Right cardiac atrium (tissue), 5 donors: ENCODE results near the gene TMEM44. TPM values are rescaled to one million over a fixed set of nuclear protein-coding genes. Genes with fewer than 3 reads are reported as not detected.

Experiments used
- ATAC-seq, 2 donors: fragments of 200-7000 bp; cut with Tn5 transposase; one replicate each; pipeline versions ENCODE4 v1.8.0 to v1.9.1; 2020; ENCODE audit warnings: moderate library complexity in 2 of 2, mild to moderate bottlenecking in 1 of 2
- DNase-seq, 3 donors: peaks; one replicate each; pipeline ENCODE4 v3.0.0-alpha.2; 2020
- H3K27ac ChIP-seq: one replicate; pipeline ENCODE4 v1.5.1; 2013; ENCODE audit warnings: mild to moderate bottlenecking, low read length, control low read depth, moderate library complexity
- H3K27me3 ChIP-seq: one replicate; pipeline ENCODE4 v1.6.1; 2013; ENCODE audit not compliant: control insufficient read depth, insufficient read depth
- H3K4me1 ChIP-seq: one replicate; pipeline ENCODE4 v1.6.1; 2013; ENCODE audit warnings: low read length; ENCODE audit not compliant: control insufficient read depth, insufficient read depth
- H3K4me3 ChIP-seq: one replicate; pipeline ENCODE4 v1.5.1; 2013; ENCODE audit warnings: low read length, control low read depth
- H3K9me3 ChIP-seq: one replicate; pipeline ENCODE4 v1.6.1; 2013; ENCODE audit warnings: low read length; ENCODE audit not compliant: control insufficient read depth
- WGBS: extraction: QIAGEN DNeasy Blood & Tissue Kit; methylation state at CpG from one replicate; pipeline ENCODE4 v1.1.7; 2013; 5-methylcytosine and 5-hydroxymethylcytosine counted together
- intact Hi-C, 4 donors: fragments of 100-400 bp; cut with DNase I; formaldehyde crosslinking; loops; one replicate each; pipeline versions ENCODE4 v1.11.0 to v1.14.0; 2022 to 2023
- polyA plus RNA-seq: library from polyadenylated mRNA; stranded (reverse); fragments of 200-250 nt; gene quantifications from one replicate; pipeline ENCODE4 v1.2.3, GENCODE V29; 2013
- total RNA-seq, 4 donors: library from RNA; stranded (reverse); fragmentation: NEBNext Ultra II Directional; extraction: Animal tissue kit (Norgen Biotek cat#: 25700); gene quantifications; one replicate each; pipeline ENCODE4 v1.2.1, GENCODE V29; 2021
- donor health status: healthy with polysubstance abuse.
- donor health status: DM: no; HTN: yes; CAD: no.
- donor health status: DM: no; HTN: no; CAD: no.
- donor health status: DM: no; HTN: yes; CAD: no; lungs with severe emphysema.
- donor health status: DM: yes; HTN: yes; CAD: no.

The TMEM44 gene
- total and polyA plus RNA-seq, 5 donors: 5.1 to 11.3 (median 7.6) TPM

DNA sequence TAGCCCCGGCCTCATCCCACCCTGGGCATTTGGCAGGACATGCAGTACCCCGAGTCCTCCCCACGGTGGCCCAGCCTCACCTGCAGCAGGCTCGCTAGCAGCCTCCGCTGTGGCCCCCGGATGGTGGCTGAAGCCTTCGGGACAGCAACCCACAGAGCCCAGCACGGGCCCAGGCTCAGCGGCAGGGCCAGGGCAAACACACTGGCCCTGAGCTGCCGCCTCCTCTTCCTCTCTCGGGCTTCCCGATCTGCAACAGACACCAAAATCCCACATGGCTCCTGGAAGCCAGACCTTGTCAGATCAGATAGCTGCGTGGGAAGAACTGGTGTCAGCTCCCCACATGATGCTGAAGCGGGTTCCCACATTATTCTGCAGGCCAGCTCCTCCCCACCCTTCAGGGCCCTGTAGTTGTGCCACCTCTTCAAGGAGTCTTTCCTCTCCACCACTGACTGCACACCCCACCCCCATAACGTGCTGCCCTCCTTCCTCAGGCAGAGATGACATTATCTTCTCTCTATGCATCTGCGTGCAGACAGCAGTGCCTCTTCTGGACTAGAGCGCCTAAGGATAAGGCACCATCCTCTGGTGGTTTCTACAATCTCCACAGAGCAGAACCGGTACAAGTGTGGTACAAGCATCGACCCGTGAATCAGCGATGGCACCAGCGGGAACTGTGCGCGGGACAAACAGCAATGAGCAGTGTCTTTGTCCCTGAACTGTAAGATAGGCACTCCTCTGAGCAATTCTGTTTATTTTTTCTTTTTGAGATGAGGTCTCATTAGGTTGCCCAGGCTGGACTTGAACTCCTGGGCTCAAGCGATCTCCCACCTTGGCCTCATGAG is 9.5 kb downstream of the TMEM44 start:
- H3K4me3 ChIP-seq: no peak overlapping the region
- H3K27ac ChIP-seq: no peak overlapping the region
- H3K9me3 ChIP-seq: no peaks in the 10 kb centered on the region
- no peaks in the 10 kb centered on the region for H3K4me1 ChIP-seq
- ATAC-seq: no peak
- DNase-seq: no peak
- intact Hi-C loops: no loop called here
- WGBS: 87% methylated on average over 25 of the region's 25 CpGs
- H3K27me3 ChIP-seq: no peaks in the 10 kb centered on the region

DNA sequence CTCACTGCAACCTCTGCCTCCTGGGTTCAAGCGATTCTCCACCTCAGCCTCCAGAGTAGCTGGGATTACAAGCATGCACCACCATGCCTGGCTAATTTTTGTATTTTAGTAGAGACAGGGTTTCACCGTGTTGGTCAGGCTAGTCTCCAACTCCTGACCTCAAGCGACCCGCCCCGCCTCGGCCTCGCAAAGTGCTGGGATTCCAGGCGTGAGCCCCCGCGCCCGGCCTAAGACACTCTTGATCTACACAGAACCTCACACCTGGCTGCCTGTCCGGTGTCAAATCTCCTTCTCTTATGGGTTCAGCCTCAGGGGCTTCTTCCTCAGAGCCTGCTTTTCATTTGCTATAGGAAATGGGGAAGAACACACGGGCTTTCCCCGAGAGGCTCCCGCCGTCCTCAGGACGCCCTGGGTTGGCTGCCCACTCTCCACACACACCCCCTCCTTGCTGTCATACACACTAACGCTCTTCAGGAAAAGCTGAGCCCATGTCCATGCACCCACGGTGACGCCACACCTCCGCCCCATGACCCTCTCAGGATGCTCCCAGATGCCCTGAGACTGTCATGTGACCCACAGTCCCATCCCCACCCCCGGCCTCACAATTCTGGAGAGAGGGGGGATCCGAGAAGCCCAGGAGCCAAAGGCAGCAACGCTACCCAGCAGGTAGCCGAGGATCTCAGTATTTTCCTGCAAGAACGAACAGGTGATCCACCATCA is 10.4 kb downstream of the TMEM44 start:
- Histone ChIP-seq H3K9me3 (no peaks in the 10 kb centered on the region), H3K27ac (no peak overlapping the region), H3K27me3 (no peaks in the 10 kb centered on the region), H3K4me3 (no peak overlapping the region), H3K4me1 (no peaks in the 10 kb centered on the region)
- intact Hi-C loops: no loop called here
- DNase-seq: no peak
- WGBS: 93% methylated on average over 26 of the region's 26 CpGs
- ATAC-seq: no peak

DNA sequence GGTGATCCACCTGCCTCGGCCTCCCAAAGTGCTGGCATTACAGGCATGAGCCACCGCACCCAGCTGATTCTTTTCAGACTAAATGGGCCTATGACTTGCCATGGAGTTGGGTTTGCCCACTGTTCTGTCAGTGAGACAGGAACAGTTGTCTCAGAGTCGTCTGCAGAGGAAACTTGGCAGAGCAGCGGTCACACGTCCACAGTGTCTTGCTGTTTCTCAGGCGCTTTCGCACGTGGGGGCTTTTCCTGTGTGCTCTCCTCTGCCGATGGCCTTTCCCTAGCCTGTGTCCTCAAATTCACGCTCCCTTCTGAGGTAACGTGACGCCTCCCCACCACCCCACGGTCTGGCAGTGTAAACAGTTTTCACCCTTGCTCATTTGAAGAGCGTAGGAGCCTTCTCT is 11.3 kb downstream of the TMEM44 start:
- Histone ChIP-seq H3K4me3 (no peak overlapping the region), H3K4me1 (no peaks in the 10 kb centered on the region), H3K27me3 (no peaks in the 10 kb centered on the region), H3K9me3 (no peaks in the 10 kb centered on the region), H3K27ac (no peak overlapping the region)
- WGBS: 76% methylated on average over 14 of the region's 14 CpGs
- intact Hi-C loops: no loop called here
- DNase-seq (no peak), ATAC-seq (no peak)

DNA sequence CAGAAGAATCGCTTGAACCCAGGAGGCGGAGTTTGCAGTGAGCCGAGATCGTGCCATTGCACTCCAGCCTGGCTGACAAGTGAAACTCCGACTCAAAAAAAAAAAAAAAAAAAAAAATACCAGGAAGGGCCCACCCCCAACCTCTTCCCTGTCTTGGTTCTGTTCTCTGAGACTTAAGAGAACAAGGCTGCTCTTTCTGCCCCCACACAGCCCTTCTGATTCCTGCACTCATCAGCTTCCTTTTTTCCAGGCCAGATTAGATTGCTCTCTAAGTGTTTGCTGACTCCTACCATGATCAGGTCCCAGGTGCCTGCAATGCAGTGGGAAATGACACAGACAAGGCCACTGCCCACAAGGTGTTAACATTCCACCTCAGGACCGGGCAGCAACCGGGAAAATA is 13.0 kb downstream of the TMEM44 start:
- intact Hi-C loops: no loop called here
- no peaks in the 10 kb centered on the region for H3K27me3 ChIP-seq
- DNase-seq: no peak

DNA sequence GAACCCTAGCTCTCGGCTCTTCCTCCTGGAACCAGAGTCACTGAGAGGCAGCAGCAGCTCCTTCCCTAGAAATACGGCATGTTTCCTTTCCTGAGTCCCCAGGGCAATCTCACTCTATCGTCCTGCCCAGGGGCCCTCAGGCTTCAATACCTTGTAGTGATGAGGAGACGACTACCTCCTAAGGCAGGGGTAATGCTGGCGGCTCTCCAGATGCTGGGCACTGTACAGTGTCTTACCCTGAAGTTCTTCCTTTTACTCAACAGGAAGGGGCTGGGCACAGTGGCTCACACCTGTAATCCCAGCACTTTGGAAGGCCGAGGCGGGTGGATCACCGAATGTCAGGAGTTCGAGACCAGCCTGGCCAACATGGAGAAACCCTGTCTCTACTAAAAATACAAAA is 13.5 kb downstream of the TMEM44 start:
- DNase-seq (peak in 1 of 3 donors; percentile 33), ATAC-seq (no peak)
- intact Hi-C loops: no loop called here
- Histone ChIP-seq H3K4me3 (no peak overlapping the region), H3K9me3 (no peaks in the 10 kb centered on the region), H3K4me1 (no peaks in the 10 kb centered on the region), H3K27me3 (no peaks in the 10 kb centered on the region), H3K27ac (no peak overlapping the region)
- WGBS: 89% methylated on average over 9 of the region's 9 CpGs

More for the DNA sequence above, 13.0 kb downstream of the TMEM44 start:
- WGBS: 83% methylated on average over 7 of the region's 7 CpGs
- Histone ChIP-seq H3K4me3 (no peak overlapping the region), H3K27ac (no peak overlapping the region), H3K4me1 (no peaks in the 10 kb centered on the region), H3K9me3 (no peaks in the 10 kb centered on the region)
- ATAC-seq: no peak

DNA sequence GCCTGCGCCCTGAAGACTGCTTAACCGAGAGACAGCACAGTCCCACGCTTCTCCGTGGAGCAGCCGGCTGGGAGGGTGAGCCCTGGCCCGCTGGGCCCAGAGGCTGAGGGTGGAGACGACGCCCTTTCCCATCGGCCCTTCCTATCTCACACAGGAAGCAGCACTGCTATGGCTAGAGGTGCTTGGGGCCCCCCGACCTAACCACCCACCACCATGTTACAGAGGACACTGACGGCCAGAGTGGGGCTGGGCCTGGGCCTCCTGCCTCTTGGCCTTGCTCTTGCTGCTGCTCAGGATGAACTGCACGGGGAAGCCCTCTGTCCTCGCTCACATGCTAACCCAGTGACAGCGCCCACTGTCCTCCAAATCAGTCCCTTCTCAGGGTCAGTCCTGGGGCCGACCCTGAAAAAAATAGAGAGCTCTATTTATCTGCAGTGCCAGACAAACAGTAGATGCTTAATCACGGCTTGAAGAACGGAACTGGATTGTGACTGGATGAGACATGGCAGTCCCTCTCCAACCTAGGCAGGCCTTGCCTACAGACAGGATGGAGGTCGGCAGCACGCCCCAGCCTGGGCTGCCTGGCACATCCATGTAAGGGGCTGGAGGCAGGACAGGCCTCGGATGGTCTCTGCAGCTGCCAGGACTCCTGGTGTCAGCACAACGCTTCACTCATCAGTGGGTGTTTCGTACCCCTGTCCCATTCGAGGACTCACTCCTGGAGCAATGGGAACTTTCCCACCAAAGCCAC is 14.2 kb downstream of the TMEM44 start:
- DNase-seq (peak in 1 of 3 donors; percentile 46), ATAC-seq (no peak)
- WGBS: 77% methylated on average over 23 of the region's 23 CpGs
- Histone ChIP-seq H3K9me3 (no peaks in the 10 kb centered on the region), H3K4me3 (no peak overlapping the region), H3K27ac (no peak overlapping the region), H3K4me1 (no peaks in the 10 kb centered on the region), H3K27me3 (no peaks in the 10 kb centered on the region)
- intact Hi-C loops: no loop called here

DNA sequence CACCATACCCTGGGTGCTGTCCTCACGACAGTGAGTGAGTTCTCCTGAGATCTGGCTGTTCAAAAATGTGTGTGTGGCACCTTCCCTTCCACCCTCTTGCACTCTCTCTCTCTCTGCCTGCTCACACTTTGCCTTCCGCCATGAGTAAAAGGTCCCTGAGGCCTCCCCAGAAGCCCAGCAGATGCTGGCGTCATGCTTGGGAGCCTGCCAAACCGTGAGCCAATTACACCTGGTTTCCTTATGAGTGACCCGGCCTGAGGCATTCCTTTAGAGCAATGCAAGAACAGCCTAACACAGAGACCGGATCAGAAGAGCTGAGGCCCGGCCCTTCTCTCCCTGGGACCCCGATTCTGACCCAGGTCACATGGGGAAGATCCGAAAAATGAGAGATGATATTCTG is 15.4 kb downstream of the TMEM44 start:
- no peaks in the 10 kb centered on the region for H3K9me3 ChIP-seq
- no peaks in the 10 kb centered on the region for H3K4me1 ChIP-seq
- H3K27me3 ChIP-seq: no peaks in the 10 kb centered on the region
- H3K27ac ChIP-seq: no peak overlapping the region
- intact Hi-C loops: no loop called here
- WGBS: 88% methylated on average over 9 of the region's 9 CpGs
- ATAC-seq: no peak
- no peak overlapping the region for H3K4me3 ChIP-seq
- peak in 1 of 3 donors; percentile 24 for DNase-seq

DNA sequence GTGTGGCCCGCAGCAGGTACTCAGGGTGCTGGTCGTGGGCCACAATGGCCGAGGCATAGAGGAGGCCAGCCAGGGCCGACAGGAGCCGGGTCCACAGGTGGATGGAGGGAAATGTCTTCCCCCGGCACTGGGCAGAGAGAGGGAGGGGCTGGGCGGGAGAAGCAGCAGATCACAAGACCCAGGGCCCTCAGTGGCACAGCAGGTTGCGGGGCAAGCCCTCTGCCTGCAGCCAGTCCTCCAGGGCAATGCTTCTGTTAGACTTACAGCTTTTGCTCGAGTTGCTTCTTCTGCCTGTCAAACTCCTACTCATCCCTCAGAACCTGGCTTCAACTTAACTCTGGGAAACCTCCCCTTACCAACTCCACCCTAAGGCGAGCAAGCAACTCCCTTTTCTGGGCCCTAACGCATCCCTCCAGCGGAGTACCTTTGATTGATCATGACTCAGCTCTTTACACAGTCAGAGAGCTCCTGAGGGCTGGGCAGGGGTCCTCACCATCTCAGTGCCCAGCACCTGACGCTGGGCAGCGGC is 16.0 kb downstream of the TMEM44 start:
- DNase-seq: no peak
- no peak for ATAC-seq

DNA sequence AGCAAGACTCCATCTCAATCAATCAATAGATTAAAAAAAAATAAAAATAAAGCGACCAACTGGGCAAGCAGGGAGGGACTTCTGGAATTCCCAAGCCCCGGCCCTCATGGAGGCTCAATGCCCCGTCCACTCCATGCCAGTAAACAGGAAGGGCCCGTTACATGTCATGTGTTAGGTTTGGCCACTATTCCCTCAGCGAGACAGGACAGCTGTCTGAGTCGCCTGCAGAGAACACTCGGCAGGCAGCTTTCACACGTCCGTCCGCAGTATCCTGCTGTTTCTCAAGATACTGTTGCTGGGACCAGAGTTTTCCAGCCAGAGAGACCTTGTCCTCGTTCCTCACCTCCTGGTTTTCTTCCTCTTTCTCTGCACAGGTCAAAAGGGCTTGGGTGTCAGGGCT is 18.0 kb downstream of the TMEM44 start:
- DNase-seq (peak in 1 of 3 donors; percentile 55), ATAC-seq (peak in 1 of 2 donors; percentile 44)
- Histone ChIP-seq H3K27ac (no peak overlapping the region), H3K27me3 (no peaks in the 10 kb centered on the region), H3K9me3 (no peaks in the 10 kb centered on the region), H3K4me3 (no peak overlapping the region), H3K4me1 (no peaks in the 10 kb centered on the region)
- WGBS: 62% methylated on average over 11 of the region's 11 CpGs
- intact Hi-C loops: no loop called here

More for the DNA sequence above, 16.0 kb downstream of the TMEM44 start:
- Histone ChIP-seq H3K27ac (no peak overlapping the region), H3K4me1 (no peaks in the 10 kb centered on the region), H3K27me3 (no peaks in the 10 kb centered on the region), H3K9me3 (no peaks in the 10 kb centered on the region), H3K4me3 (no peak overlapping the region)
- intact Hi-C loops: no loop called here
- 95% methylated on average over 14 of the region's 14 CpGs for WGBS

DNA sequence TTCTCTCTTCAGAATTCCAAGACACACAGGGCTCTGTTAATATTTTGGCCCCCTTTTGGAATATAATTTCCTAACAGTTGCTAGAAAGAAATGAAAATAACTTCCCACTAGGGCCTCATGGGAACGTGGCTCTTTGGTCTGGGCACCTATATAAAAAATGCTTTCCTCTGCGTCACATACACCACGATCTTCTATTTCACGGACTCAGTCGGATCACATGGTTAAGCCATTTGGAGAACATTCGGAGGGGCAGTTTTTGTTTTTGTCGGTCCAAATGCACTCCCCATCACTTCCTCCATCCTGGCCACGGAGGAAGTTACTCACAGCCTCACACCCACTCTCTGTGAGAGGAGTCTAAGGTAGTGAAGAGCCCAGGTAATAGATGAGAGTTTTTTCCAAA is 21.0 kb downstream of the TMEM44 start:
- 56% methylated on average over 8 of the region's 8 CpGs for WGBS
- Histone ChIP-seq H3K9me3 (no peaks in the 10 kb centered on the region), H3K4me3 (no peak overlapping the region), H3K27ac (no peak overlapping the region), H3K4me1 (no peaks in the 10 kb centered on the region), H3K27me3 (no peaks in the 10 kb centered on the region)
- intact Hi-C loops: no loop called here
- DNase-seq (no peak), ATAC-seq (no peak)

DNA sequence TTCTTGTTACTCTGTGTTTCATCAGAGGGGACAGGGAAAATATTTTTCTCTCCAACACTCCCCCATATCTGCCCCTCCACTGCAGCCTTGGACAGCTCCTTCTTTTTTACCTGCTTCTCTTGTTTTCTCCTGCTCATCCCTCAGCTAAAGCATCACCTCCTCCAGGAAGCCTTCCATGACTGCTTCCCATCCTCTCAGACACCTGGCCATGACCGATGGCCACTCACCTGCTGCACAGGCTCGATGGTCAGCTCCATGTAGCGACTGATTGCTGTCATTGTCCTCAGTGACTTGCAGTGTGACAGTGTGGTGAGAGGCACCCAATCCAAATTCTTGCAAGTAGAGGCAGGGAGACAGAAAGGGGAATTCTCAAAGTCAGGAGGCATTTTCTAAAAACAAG is 22.5 kb downstream of the TMEM44 start:
- ATAC-seq (no peak), DNase-seq (no peak)
- WGBS: 94% methylated on average over 3 of the region's 3 CpGs
- Histone ChIP-seq H3K4me3 (no peak overlapping the region), H3K27me3 (no peaks in the 10 kb centered on the region), H3K27ac (no peak overlapping the region), H3K9me3 (no peaks in the 10 kb centered on the region), H3K4me1 (no peaks in the 10 kb centered on the region)
- intact Hi-C loops: no loop called here
